ENCODE data around the gene RAB15. TPM values are rescaled to one million over a fixed set of nuclear protein-coding genes. Genes with fewer than 3 reads are reported as not detected.

Gene RAB15
- total and polyA plus RNA-seq, 8 donors, result 1.2 to 20.3 (median 11.5) TPM

DNA sequence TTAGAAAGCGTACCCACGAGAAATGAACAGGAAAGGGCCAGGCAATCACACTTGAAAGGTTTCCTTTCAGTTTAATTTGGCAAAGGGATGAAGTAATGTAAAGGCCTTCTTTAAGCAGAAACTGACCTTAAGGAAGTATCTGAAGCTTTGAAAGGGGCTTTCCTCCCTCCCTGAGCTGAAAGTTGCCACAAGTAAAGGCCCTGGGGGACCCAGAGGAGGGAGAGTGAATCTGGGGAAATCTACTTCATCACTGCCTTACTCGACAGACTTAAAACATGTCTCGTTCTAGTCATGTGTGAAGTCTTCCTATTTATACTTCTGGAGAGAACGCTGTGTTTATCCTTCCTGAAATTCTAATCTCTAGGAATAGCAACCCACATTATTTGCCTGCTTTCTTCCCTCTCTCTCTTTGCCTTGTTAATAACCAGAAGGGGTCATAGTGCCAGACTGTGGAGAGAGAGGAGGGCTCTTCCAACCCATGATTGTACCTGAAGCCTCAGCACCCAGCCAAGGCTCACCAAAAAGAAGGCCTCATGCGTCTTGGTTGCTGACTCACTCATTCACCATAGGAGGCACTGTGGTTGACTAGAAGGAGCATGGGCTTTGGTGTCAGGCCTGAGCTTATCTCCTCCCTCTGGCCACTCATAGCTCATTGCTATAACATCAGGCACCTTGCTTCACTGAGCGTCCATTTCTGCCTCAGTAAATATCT, 19.4 kb downstream of the RAB15 start:
- intact Hi-C loops (cut with DNase I; ENCODE audit: low total_unique reads), result no loop called here
- Histone ChIP-seq H3K36me3 (peaks cover 10 to 41% (median 36%) of the 10 kb centered on the region in 4 donors), H3K4me3 (no peak overlapping the region)

DNA sequence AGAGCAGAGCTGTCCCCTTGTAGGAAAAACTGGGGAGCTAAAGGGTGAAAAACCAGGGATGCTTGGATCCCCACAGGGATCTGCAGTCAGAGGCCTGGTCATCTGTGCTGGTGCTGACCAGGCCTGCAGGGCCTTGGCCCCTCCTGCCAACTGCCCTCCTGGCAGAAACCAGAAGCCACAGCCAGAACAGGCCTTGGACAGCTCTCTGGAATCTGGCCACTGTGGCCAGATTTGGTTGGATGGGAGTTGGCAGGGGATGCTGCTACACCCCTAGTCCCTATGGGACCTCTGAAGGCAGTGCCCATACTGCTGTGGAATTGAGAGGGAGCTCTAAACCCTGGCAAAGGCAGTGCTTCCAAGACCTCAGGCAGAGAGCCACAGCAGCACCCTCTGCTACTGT, 20.4 kb downstream of the RAB15 start:
- DNase-seq, result no peak
- TF ChIP-seq, protein P1, sequence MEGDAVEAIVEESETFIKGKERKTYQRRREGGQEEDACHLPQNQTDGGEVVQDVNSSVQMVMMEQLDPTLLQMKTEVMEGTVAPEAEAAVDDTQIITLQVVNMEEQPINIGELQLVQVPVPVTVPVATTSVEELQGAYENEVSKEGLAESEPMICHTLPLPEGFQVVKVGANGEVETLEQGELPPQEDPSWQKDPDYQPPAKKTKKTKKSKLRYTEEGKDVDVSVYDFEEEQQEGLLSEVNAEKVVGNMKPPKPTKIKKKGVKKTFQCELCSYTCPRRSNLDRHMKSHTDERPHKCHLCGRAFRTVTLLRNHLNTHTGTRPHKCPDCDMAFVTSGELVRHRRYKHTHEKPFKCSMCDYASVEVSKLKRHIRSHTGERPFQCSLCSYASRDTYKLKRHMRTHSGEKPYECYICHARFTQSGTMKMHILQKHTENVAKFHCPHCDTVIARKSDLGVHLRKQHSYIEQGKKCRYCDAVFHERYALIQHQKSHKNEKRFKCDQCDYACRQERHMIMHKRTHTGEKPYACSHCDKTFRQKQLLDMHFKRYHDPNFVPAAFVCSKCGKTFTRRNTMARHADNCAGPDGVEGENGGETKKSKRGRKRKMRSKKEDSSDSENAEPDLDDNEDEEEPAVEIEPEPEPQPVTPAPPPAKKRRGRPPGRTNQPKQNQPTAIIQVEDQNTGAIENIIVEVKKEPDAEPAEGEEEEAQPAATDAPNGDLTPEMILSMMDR (IDR thresholded peaks at IDR 0.05), result no peak
- TF ChIP-seq POLR2A (IDR thresholded peaks at IDR 0.05) (no peak), POLR2AphosphoS5 (IDR thresholded peaks at IDR 0.05) (no peak)

More for the DNA sequence above, 19.4 kb downstream of the RAB15 start:
- WGBS, 5 donors, result 53 to 70% (median 56%) methylated on average over 7 of the region's 7 CpGs
- Histone ChIP-seq H3K27me3 (no peaks in the 10 kb centered on the region), H3K9me3 (no peaks in the 10 kb centered on the region), H3K4me1 (peaks cover 0 to 18% (median 12%) of the 10 kb centered on the region in 4 donors), H3K27ac (peak overlapping the region in 1 of 5 donors; percentile 18)
- DNase-seq, result no peak
- TF ChIP-seq POLR2A (IDR thresholded peaks at IDR 0.05) (no peak), EP300 (IDR thresholded peaks at IDR 0.05) (no peak), POLR2AphosphoS5 (IDR thresholded peaks at IDR 0.05) (no peak)
- TF ChIP-seq, protein P1 (IDR thresholded peaks at IDR 0.05), result no peak

DNA sequence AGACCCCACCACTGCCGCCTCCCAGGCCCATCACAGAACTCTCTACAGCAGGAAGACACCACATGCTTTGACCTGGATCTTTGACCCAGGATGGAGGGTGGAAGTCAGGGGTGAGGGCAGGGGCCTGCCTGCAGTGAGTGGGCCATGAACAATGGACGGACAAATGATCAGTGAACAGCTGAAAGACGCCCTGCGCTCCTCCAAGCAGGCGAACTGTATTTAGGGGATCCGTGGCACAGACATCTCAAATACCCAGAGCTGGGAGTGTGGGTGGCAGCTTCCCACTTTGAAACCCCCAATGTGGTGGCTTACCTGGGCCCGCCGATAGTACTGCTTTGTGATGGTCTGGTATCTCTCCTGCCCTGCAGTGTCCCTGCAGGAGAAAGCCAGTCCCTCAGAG, 20.8 kb downstream of the RAB15 start:
- DNase-seq, result no peak
- no peak overlapping the region for H3K27ac ChIP-seq
- no peaks in the 10 kb centered on the region for H3K9me3 ChIP-seq
- 95 to 98% (median 97%) methylated on average over 7 to 8 of the region's 8 CpGs for WGBS, 5 donors
- intact Hi-C loops (cut with DNase I; ENCODE audit: low total_unique reads), result no loop called here
- H3K27me3 ChIP-seq, result no peaks in the 10 kb centered on the region
- TF ChIP-seq POLR2AphosphoS5 (IDR thresholded peaks at IDR 0.05), result no peak
- TF ChIP-seq POLR2A (IDR thresholded peaks at IDR 0.05), result no peak
- no peak for TF ChIP-seq EP300 (IDR thresholded peaks at IDR 0.05)
- TF ChIP-seq, protein P1 (IDR thresholded peaks at IDR 0.05), result no peak
- H3K36me3 ChIP-seq, result peaks cover 10 to 54% (median 42%) of the 10 kb centered on the region in 4 donors
- peaks cover 0 to 18% (median 12%) of the 10 kb centered on the region in 4 donors for H3K4me1 ChIP-seq
- no peak overlapping the region for H3K4me3 ChIP-seq

More for the DNA sequence above, 20.4 kb downstream of the RAB15 start:
- H3K4me3 ChIP-seq, result no peak overlapping the region
- H3K4me1 ChIP-seq, result peaks cover 0 to 18% (median 12%) of the 10 kb centered on the region in 4 donors
- H3K9me3 ChIP-seq, result no peaks in the 10 kb centered on the region
- intact Hi-C loops (cut with DNase I; ENCODE audit: low total_unique reads), result no loop called here
- no peak overlapping the region for H3K27ac ChIP-seq
- H3K27me3 ChIP-seq, result no peaks in the 10 kb centered on the region
- H3K36me3 ChIP-seq, result peaks cover 10 to 52% (median 42%) of the 10 kb centered on the region in 4 donors

- no peaks in the 10 kb centered on the region for H3K27me3 ChIP-seq
- no peak overlapping the region for H3K27ac ChIP-seq
- no peak overlapping the region for H3K4me3 ChIP-seq
- no peak for DNase-seq
- no peak for TF ChIP-seq EP300 (IDR thresholded peaks at IDR 0.05)
- TF ChIP-seq, protein P1 (IDR thresholded peaks at IDR 0.05), result no peak
- no peak for TF ChIP-seq POLR2A (IDR thresholded peaks at IDR 0.05)
- TF ChIP-seq POLR2AphosphoS5 (IDR thresholded peaks at IDR 0.05), result no peak
- H3K36me3 ChIP-seq, result peaks cover 10 to 54% (median 42%) of the 10 kb centered on the region in 4 donors
- WGBS, 5 donors, result 95 to 97% (median 96%) methylated on average over 8 of the region's 8 CpGs
- intact Hi-C loops (cut with DNase I; ENCODE audit: low total_unique reads), result no loop called here
- no peaks in the 10 kb centered on the region for H3K9me3 ChIP-seq
- peaks cover 0 to 18% (median 12%) of the 10 kb centered on the region in 4 donors for H3K4me1 ChIP-seq
Measured at GRCh38 chr14:64950889-64951288, 21.2 kb downstream of the RAB15 start.

Measured in stomach (tissue), 9 donors.